IPS-15b (cell line): ENCODE measurements around the gene HNRNPM.
A peak's percentile ranks its signal among the peaks of the same experiment; 100 is the strongest.
"Not testable (repeated sequence)": the region's sequence is repeated elsewhere in the genome, so short reads cannot be mapped to it uniquely, and the experiment has no call there.

ENCODE experiments used
- H3K27me3 ChIP-seq: one replicate; pipeline ENCODE4 v1.6.1; 2013; ENCODE audit warnings: low read length; ENCODE audit not compliant: control insufficient read depth, insufficient read depth
- H3K36me3 ChIP-seq: one replicate; pipeline ENCODE4 v1.6.1; 2013; ENCODE audit warnings: low read length; ENCODE audit not compliant: control insufficient read depth, insufficient read depth
- H3K4me1 ChIP-seq: one replicate; pipeline ENCODE4 v1.6.1; 2013; ENCODE audit warnings: mild to moderate bottlenecking, low read length; ENCODE audit not compliant: control insufficient read depth, insufficient read depth
- H3K4me3 ChIP-seq: one replicate; pipeline ENCODE4 v1.5.1; 2013; ENCODE audit warnings: low read depth, low read length
- H3K9ac ChIP-seq: one replicate; pipeline ENCODE4 v1.6.1; 2013; ENCODE audit warnings: low read depth, mild to moderate bottlenecking, low read length
- H3K9me3 ChIP-seq: one replicate; pipeline ENCODE4 v1.6.1; 2013; ENCODE audit warnings: mild to moderate bottlenecking, low read length; ENCODE audit not compliant: control insufficient read depth, insufficient read depth

Gene HNRNPM

GRCh38 chr19:8403820-8404109 is 41.0 kb upstream of the HNRNPM start:
- Histone ChIP-seq H3K9me3 (no peaks in the 10 kb centered on the region), H3K27me3 (no peaks in the 10 kb centered on the region), H3K36me3 (peaks cover 15% of the 10 kb centered on the region), H3K4me3 (no peak overlapping the region), H3K4me1 (no peaks in the 10 kb centered on the region), H3K9ac (no peak overlapping the region)

DNA sequence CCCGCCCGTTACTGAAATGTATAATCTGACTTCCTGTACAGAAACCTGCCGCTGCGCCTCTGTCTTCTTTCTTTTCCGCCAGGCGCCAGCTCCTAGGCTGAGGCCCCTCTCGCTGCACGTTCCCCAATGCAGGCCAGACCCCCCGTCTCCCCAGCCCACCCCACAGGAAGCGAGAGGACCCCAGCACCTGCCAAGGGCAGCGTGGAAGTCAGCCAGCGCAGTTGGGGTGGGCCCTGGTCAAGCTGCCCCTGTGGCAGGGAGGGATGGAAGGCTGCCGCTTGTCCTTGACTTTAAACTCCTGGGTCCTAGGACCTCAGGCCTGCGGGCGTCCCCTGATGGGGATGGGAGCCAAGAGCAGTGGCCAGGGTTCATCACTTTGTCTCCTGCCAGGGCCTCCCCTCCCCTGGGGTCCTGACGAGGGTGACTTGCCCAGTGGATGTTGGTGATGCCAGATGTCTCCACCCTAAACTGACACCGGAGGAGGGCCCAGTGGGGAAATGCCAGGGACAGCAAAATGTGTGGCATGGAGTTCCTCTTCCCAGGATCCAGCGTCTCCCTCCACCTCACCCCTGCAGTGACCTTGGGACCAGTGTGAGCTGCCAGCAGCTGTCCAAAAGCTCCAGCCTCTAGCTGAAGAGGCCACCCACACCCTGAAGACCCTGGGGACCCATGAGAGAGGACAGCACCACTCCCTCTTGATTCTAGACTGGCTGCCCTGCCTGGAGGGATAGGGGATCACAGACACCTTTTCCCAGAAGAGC is 40.2 kb upstream of the HNRNPM start:
- no peaks in the 10 kb centered on the region for H3K27me3 ChIP-seq
- no peaks in the 10 kb centered on the region for H3K4me1 ChIP-seq
- H3K4me3 ChIP-seq = no peak overlapping the region
- H3K36me3 ChIP-seq = peaks cover 15% of the 10 kb centered on the region
- H3K9ac ChIP-seq = no peak overlapping the region
- H3K9me3 ChIP-seq = no peaks in the 10 kb centered on the region

- not testable (repeated sequence) for H3K4me1 ChIP-seq, H3K36me3 ChIP-seq, H3K4me3 ChIP-seq, H3K9me3 ChIP-seq, H3K9ac ChIP-seq, H3K27me3 ChIP-seq
These were observed 34.1 kb upstream of the HNRNPM start for GRCh38 chr19:8410718-8411117.

GRCh38 chr19:8412783-8413628 is 31.8 kb upstream of the HNRNPM start, which contains the start of gene MARCHF2:
TSS of gene MARCHF2 (plus strand) at chr19:8413305. CDS start at chr19:8421841, 8,536 bp downstream.
- Histone ChIP-seq H3K4me3 (peak within 1 kb of the TSS; percentile 72), H3K9me3 (no peaks in the 10 kb centered on the region), H3K4me1 (peaks cover 2% of the 10 kb centered on the region), H3K36me3 (no peaks in the 10 kb centered on the region), H3K27me3 (peaks cover 3% of the 10 kb centered on the region), H3K9ac (no peak within 1 kb of the TSS)

- Histone ChIP-seq H3K36me3 (no peaks in the 10 kb centered on the region), H3K4me3 (peak overlapping the region; percentile 72), H3K27me3 (peaks cover 3% of the 10 kb centered on the region), H3K9ac (no peak overlapping the region), H3K4me1 (peaks cover 2% of the 10 kb centered on the region), H3K9me3 (no peaks in the 10 kb centered on the region)
These were observed 31.2 kb upstream of the HNRNPM start for GRCh38 chr19:8413629-8413995.

- no peaks in the 10 kb centered on the region for H3K9me3 ChIP-seq
- H3K4me3 ChIP-seq = no peak overlapping the region
- no peak overlapping the region for H3K9ac ChIP-seq
- H3K27me3 ChIP-seq = peaks cover 3% of the 10 kb centered on the region
- H3K36me3 ChIP-seq = peaks cover 2% of the 10 kb centered on the region
- peaks cover 2% of the 10 kb centered on the region for H3K4me1 ChIP-seq
These were observed 28.0 kb upstream of the HNRNPM start for GRCh38 chr19:8416796-8417195.

- no peaks in the 10 kb centered on the region for H3K27me3 ChIP-seq
- no peak overlapping the region for H3K4me3 ChIP-seq
- no peaks in the 10 kb centered on the region for H3K9me3 ChIP-seq
- no peak overlapping the region for H3K9ac ChIP-seq
- peaks cover 3% of the 10 kb centered on the region for H3K36me3 ChIP-seq
- no peaks in the 10 kb centered on the region for H3K4me1 ChIP-seq
These were observed 23.0 kb upstream of the HNRNPM start for GRCh38 chr19:8421484-8422461.

GRCh38 chr19:8423817-8424223 is 21.0 kb upstream of the HNRNPM start:
- H3K27me3 ChIP-seq = no peaks in the 10 kb centered on the region
- H3K4me3 ChIP-seq = no peak overlapping the region
- no peak overlapping the region for H3K9ac ChIP-seq

GRCh38 chr19:8425331-8425730 is 19.4 kb upstream of the HNRNPM start:
- H3K9me3 ChIP-seq, H3K9ac ChIP-seq, H3K4me1 ChIP-seq, H3K27me3 ChIP-seq, H3K36me3 ChIP-seq, H3K4me3 ChIP-seq: not testable (repeated sequence)

More at GRCh38 chr19:8423817-8424223, 21.0 kb upstream of the HNRNPM start:
- Histone ChIP-seq H3K9me3 (no peaks in the 10 kb centered on the region), H3K36me3 (peaks cover 5% of the 10 kb centered on the region), H3K4me1 (no peaks in the 10 kb centered on the region)

- Histone ChIP-seq H3K9ac (no peak overlapping the region), H3K27me3 (no peaks in the 10 kb centered on the region), H3K4me1 (no peaks in the 10 kb centered on the region), H3K36me3 (peaks cover 7% of the 10 kb centered on the region), H3K4me3 (no peak overlapping the region), H3K9me3 (no peaks in the 10 kb centered on the region)
These were observed 18.5 kb upstream of the HNRNPM start for GRCh38 chr19:8426283-8426682.

- H3K4me3 ChIP-seq = no peak overlapping the region
These were observed 15.7 kb upstream of the HNRNPM start for GRCh38 chr19:8429044-8429443.

More at GRCh38 chr19:8429044-8429443, 15.7 kb upstream of the HNRNPM start:
- H3K36me3 ChIP-seq = peaks cover 7% of the 10 kb centered on the region
- H3K9me3 ChIP-seq = no peaks in the 10 kb centered on the region
- H3K4me1 ChIP-seq = no peaks in the 10 kb centered on the region
- H3K27me3 ChIP-seq = no peaks in the 10 kb centered on the region
- no peak overlapping the region for H3K9ac ChIP-seq
